SK-N-SH treated with all-trans-retinoic acid at 6 μM for 48 hours (cell line): ENCODE results near the gene GPX4.

Experiments used
- ATAC-seq: fragments of 200-7000 bp; cut with Tn5 transposase; 3 replicates; pipeline ENCODE4 v1.9.1; 2020; ENCODE audit warnings: mild to moderate bottlenecking, moderate library complexity
- ARNTL ChIP-seq: fragments of 450-650 bp; formaldehyde crosslinking; IDR thresholded peaks from 2 replicates; pipeline ENCODE4 v1.5.0; 2020; ENCODE audit warnings: low read depth, mild to moderate bottlenecking, moderate library complexity, borderline replicate concordance
- ESRRG ChIP-seq: fragments of 250-450 bp; sonication (Bioruptor Pico); IDR thresholded peaks from 2 replicates; pipeline ENCODE4 v1.6.1; 2021; ENCODE audit warnings: mild to moderate bottlenecking
- ISL1 ChIP-seq: fragments of 250-450 bp; sonication (Bioruptor Pico); IDR thresholded peaks from 2 replicates; pipeline ENCODE4 v2.1.2; 2022; ENCODE audit warnings: mild to moderate bottlenecking, moderate library complexity
- OSR1 ChIP-seq: fragments of 250-450 bp; sonication (Bioruptor Pico); IDR thresholded peaks from 2 replicates; pipeline ENCODE4 v1.8.0; 2022; ENCODE audit warnings: moderate library complexity, mild to moderate bottlenecking, inconsistent platforms
- POU6F1 ChIP-seq: fragments of 250-450 bp; sonication (Bioruptor Pico); IDR thresholded peaks from 2 replicates; pipeline ENCODE4 v1.8.0; 2021; ENCODE audit warnings: low read depth, mild to moderate bottlenecking, moderate library complexity, borderline replicate concordance
- PPARA ChIP-seq: fragments of 250-450 bp; sonication (Bioruptor Pico); IDR thresholded peaks from 2 replicates; pipeline ENCODE4 v1.5.0; 2020; ENCODE audit warnings: mild to moderate bottlenecking, borderline replicate concordance
- RARB ChIP-seq: fragments of 250-450 bp; sonication (Bioruptor Pico); IDR thresholded peaks from 2 replicates; pipeline ENCODE4 v1.8.0; 2021; ENCODE audit warnings: mild to moderate bottlenecking, moderate library complexity
- TCF4 ChIP-seq: fragments of 250-450 bp; sonication (Bioruptor Pico); IDR thresholded peaks from 2 replicates; pipeline ENCODE4 v1.8.0; 2021; ENCODE audit warnings: mild to moderate bottlenecking, moderate library complexity, borderline replicate concordance
- TOX ChIP-seq: fragments of 250-450 bp; sonication (Bioruptor Pico); IDR thresholded peaks from 2 replicates; pipeline ENCODE4 v1.8.0; 2021; ENCODE audit warnings: mild to moderate bottlenecking, moderate library complexity, borderline replicate concordance
- TSHZ2 ChIP-seq: fragments of 250-450 bp; sonication (Bioruptor Pico); IDR thresholded peaks from 2 replicates; pipeline ENCODE4 v1.5.0; 2020; ENCODE audit warnings: mild to moderate bottlenecking, moderate library complexity
- ZC3H10 ChIP-seq: fragments of 250-450 bp; sonication (Bioruptor Pico); IDR thresholded peaks from 2 replicates; pipeline ENCODE4 v1.5.1; 2021; ENCODE audit warnings: mild to moderate bottlenecking, moderate library complexity
- ZFP3 ChIP-seq: fragments of 250-450 bp; sonication (Bioruptor Pico); IDR thresholded peaks from 2 replicates; pipeline ENCODE4 v1.5.0; 2020; ENCODE audit warnings: mild to moderate bottlenecking, moderate library complexity
- ZFP30 ChIP-seq: fragments of 450-650 bp; formaldehyde crosslinking; IDR thresholded peaks from 2 replicates; pipeline ENCODE4 v1.5.0; 2022; ENCODE audit warnings: mild to moderate bottlenecking, moderate library complexity
- ZNF565 ChIP-seq: fragments of 450-650 bp; formaldehyde crosslinking; conservative IDR thresholded peaks from 2 replicates; pipeline ENCODE4 v1.5.0; 2020; ENCODE audit warnings: low read depth, mild to moderate bottlenecking, moderate library complexity
- ZNF70 ChIP-seq: fragments of 450-650 bp; formaldehyde crosslinking; IDR thresholded peaks from 2 replicates; pipeline ENCODE4 v1.5.0; 2020; ENCODE audit warnings: mild to moderate bottlenecking, moderate library complexity
- ZNF8 ChIP-seq: fragments of 450-650 bp; formaldehyde crosslinking; IDR thresholded peaks from 2 replicates; pipeline ENCODE4 v1.5.0; 2020; ENCODE audit warnings: mild to moderate bottlenecking, moderate library complexity
- TF ChIP-seq, protein P1 (sequence below): fragments of 250-450 bp; sonication (Bioruptor Pico); IDR thresholded peaks from 2 replicates; pipeline ENCODE4 v1.5.1; 2021; ENCODE audit warnings: mild to moderate bottlenecking, moderate library complexity
- TF ChIP-seq, protein P2 (sequence below): fragments of 250-450 bp; sonication (Bioruptor Pico); IDR thresholded peaks from 2 replicates; pipeline ENCODE4 v1.8.0; 2020; ENCODE audit warnings: mild to moderate bottlenecking, moderate library complexity, borderline replicate concordance
- TF ChIP-seq, protein P3 (sequence below): fragments of 250-450 bp; sonication (Bioruptor Pico); IDR thresholded peaks from 2 replicates; pipeline ENCODE4 v1.5.1; 2020; ENCODE audit warnings: low read depth, mild to moderate bottlenecking, moderate library complexity

Gene GPX4

GRCh38 chr19:1103132-1103707 lies 574 bp upstream of the GPX4 start:
- ATAC-seq, result no peak
- TF ChIP-seq TSHZ2 (CRISPR knock-in tag), result 0 out of 2 replicates have a peak, but pooled peaks have one; percentile 31
- TF ChIP-seq ZNF565 (CRISPR knock-in tag), result no peak
- TF ChIP-seq ZFP3, result no peak
- no peak for TF ChIP-seq ZNF70
- TF ChIP-seq, all 23 proteins: peak for 1

DNA sequence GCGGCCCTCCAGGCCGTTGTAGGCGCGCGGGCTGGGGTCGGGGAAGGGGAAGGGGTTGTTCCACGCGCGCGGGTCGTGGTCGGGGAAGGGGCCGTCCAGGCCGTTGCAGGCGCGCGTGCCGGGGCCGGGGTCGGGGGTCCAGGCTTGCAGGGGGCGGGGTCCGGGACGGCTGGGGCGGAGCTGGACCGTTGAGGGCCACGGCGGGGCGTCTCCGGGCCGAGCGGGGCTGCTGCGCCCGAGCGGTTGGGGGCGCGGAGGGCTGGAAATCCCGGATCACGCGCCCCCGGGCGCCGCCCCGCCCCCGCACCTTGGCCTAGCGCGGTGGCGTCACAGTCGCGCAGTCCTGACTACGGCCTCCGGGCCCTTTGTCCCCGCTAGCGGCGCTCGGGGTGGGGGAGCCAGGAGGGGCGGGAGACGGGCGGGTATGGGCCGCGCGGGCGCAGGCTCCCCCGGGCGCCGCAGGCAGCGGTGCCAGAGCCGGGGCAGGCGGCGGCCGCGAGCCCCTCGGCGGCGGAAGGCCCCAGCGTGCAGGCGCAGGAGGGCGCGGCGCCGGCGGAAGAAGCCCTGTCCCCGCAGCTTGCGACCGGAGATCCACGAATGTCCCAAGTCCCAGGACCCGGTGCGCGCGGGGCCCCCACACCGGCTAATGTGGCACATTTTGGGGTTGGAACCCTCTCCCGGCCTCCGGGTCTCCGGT lies 665 bp downstream of the GPX4 start:
- TF ChIP-seq OSR1 (CRISPR knock-in tag), result no peak
- no peak for TF ChIP-seq ZNF8 (CRISPR knock-in tag)
- TF ChIP-seq, protein P1, sequence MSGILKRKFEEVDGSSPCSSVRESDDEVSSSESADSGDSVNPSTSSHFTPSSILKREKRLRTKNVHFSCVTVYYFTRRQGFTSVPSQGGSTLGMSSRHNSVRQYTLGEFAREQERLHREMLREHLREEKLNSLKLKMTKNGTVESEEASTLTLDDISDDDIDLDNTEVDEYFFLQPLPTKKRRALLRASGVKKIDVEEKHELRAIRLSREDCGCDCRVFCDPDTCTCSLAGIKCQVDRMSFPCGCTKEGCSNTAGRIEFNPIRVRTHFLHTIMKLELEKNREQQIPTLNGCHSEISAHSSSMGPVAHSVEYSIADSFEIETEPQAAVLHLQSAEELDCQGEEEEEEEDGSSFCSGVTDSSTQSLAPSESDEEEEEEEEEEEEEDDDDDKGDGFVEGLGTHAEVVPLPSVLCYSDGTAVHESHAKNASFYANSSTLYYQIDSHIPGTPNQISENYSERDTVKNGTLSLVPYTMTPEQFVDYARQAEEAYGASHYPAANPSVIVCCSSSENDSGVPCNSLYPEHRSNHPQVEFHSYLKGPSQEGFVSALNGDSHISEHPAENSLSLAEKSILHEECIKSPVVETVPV (CRISPR knock-in tag), result no peak
- no peak for TF ChIP-seq POU6F1
- no peak for TF ChIP-seq ZFP30 (CRISPR knock-in tag)
- no peak for TF ChIP-seq ARNTL
- TF ChIP-seq ZFP3, result no peak
- peak; percentile 43 for ATAC-seq

GRCh38 chr19:1105008-1105872 lies 1.4 kb downstream of the GPX4 start:
- no peak for ATAC-seq
- TF ChIP-seq ZC3H10 (CRISPR knock-in tag), result no peak
- TF ChIP-seq, protein P2, sequence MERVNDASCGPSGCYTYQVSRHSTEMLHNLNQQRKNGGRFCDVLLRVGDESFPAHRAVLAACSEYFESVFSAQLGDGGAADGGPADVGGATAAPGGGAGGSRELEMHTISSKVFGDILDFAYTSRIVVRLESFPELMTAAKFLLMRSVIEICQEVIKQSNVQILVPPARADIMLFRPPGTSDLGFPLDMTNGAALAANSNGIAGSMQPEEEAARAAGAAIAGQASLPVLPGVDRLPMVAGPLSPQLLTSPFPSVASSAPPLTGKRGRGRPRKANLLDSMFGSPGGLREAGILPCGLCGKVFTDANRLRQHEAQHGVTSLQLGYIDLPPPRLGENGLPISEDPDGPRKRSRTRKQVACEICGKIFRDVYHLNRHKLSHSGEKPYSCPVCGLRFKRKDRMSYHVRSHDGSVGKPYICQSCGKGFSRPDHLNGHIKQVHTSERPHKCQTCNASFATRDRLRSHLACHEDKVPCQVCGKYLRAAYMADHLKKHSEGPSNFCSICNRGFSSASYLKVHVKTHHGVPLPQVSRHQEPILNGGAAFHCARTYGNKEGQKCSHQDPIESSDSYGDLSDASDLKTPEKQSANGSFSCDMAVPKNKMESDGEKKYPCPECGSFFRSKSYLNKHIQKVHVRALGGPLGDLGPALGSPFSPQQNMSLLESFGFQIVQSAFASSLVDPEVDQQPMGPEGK, result no peak
- TF ChIP-seq, protein P1 (CRISPR knock-in tag), result no peak
- no peak for TF ChIP-seq ZNF565 (CRISPR knock-in tag)
- no peak for TF ChIP-seq TSHZ2 (CRISPR knock-in tag)
- TF ChIP-seq, protein P3, sequence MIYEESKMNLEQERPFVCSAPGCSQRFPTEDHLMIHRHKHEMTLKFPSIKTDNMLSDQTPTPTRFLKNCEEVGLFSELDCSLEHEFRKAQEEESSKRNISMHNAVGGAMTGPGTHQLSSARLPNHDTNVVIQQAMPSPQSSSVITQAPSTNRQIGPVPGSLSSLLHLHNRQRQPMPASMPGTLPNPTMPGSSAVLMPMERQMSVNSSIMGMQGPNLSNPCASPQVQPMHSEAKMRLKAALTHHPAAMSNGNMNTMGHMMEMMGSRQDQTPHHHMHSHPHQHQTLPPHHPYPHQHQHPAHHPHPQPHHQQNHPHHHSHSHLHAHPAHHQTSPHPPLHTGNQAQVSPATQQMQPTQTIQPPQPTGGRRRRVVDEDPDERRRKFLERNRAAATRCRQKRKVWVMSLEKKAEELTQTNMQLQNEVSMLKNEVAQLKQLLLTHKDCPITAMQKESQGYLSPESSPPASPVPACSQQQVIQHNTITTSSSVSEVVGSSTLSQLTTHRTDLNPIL (CRISPR knock-in tag), result no peak
- TF ChIP-seq TCF4 (CRISPR knock-in tag), result no peak
- TF ChIP-seq TOX (CRISPR knock-in tag), result no peak
- TF ChIP-seq RARB (CRISPR knock-in tag), result no peak
- no peak for TF ChIP-seq POU6F1
- TF ChIP-seq ESRRG (CRISPR knock-in tag), result no peak
- TF ChIP-seq PPARA (CRISPR knock-in tag), result no peak
- no peak for TF ChIP-seq OSR1 (CRISPR knock-in tag)
- TF ChIP-seq ZNF8 (CRISPR knock-in tag), result no peak
- no peak for TF ChIP-seq ISL1
